ENCODE data around the gene AK1. TPM values are rescaled to one million over a fixed set of nuclear protein-coding genes. Genes with fewer than 3 reads are reported as not detected.

AK1 gene
- polyA plus RNA-seq, 2 donors: 51.7 to 68.4 TPM

DNA sequence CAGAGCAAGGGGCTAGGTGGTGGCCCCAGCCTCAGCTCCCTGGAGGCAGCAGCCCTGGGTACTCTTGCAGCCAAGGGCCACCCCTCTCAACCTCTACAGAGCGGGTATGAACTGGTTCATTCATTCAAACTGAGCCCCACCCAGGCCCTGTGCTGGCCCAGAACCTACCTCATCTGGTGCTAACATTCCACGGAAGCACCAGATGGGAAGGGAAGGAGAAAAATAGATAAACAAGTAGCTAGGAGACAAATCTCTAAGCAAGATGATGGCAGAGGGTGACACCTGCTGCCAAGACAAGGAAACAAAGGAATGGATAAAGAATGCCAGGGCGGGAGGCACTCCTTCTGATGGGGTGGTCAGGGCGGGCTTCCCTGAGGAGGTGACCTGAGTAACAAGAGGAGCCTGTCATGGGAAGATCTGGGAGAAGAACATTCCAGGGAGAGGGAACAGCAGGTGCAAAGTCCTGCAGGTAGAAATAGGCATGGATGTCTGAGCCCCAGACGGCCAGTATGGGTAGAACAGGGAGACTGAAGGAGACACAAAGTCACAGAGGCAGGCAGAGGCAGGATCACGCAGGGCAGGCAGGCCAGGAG, 33.2 kb upstream of the AK1 start:
- Histone ChIP-seq H3K4me1 (ENCODE audit: control insufficient read depth in 2 of 2, insufficient read depth in 2 of 2, low read length in 1 of 2) (peaks cover 2 to 16% of the 10 kb centered on the region in 2 donors), H3K9me3 (ENCODE audit: control insufficient read depth in 2 of 2, insufficient read depth in 1 of 2, low read depth in 1 of 2, low read length in 1 of 2) (no peaks in the 10 kb centered on the region), H3K27ac (ENCODE audit: low read depth in 2 of 2, low read length in 1 of 2) (peak overlapping the region in 1 of 2 donors; percentile 15), H3K36me3 (ENCODE audit: control insufficient read depth in 2 of 2, insufficient read depth in 2 of 2, low read length in 1 of 2) (peaks cover 0 to 19% of the 10 kb centered on the region in 2 donors), H3K27me3 (ENCODE audit: control insufficient read depth in 1 of 2, insufficient read depth in 2 of 2, low read length in 2 of 2) (no peaks in the 10 kb centered on the region), H3K4me3 (ENCODE audit: low read depth in 1 of 2, low read length in 2 of 2) (no peak overlapping the region)
- 55% methylated on average over 6 of the region's 6 CpGs for WGBS, 2 donors

DNA sequence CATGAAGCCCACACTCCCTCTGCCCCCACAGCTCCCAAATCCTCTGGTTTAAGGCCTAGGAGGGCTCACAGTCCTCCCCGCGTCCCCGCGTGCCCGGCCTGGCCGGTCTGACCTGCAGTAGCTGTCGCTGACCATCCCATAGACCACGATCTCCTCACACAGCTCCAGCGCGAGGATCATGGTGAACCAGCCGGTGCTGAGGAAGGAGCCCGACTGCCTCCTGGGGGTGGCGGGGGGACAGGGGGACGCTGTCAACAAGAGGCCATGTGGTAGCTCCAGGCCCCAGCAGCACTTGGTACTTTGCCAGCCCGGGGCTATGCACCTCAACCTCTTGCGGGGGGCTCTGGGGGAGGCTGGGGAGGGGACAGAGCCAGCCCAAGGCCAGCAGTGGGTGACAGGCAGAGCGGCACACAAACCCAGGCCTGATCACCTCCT, 32.4 kb upstream of the AK1 start:
- Histone ChIP-seq H3K9me3 (ENCODE audit: control insufficient read depth in 2 of 2, insufficient read depth in 1 of 2, low read depth in 1 of 2, low read length in 1 of 2) (no peaks in the 10 kb centered on the region), H3K4me1 (ENCODE audit: control insufficient read depth in 2 of 2, insufficient read depth in 2 of 2, low read length in 1 of 2) (peaks cover 0 to 16% of the 10 kb centered on the region in 2 donors), H3K4me3 (ENCODE audit: low read depth in 1 of 2, low read length in 2 of 2) (no peak overlapping the region), H3K36me3 (ENCODE audit: control insufficient read depth in 2 of 2, insufficient read depth in 2 of 2, low read length in 1 of 2) (peaks cover 0 to 19% of the 10 kb centered on the region in 2 donors), H3K27ac (ENCODE audit: low read depth in 2 of 2, low read length in 1 of 2) (no peak overlapping the region), H3K27me3 (ENCODE audit: control insufficient read depth in 1 of 2, insufficient read depth in 2 of 2, low read length in 2 of 2) (no peaks in the 10 kb centered on the region)
- whole genome bisulfite sequencing, 2 donors: 88 to 89% methylated on average over 17 of the region's 17 CpGs

DNA sequence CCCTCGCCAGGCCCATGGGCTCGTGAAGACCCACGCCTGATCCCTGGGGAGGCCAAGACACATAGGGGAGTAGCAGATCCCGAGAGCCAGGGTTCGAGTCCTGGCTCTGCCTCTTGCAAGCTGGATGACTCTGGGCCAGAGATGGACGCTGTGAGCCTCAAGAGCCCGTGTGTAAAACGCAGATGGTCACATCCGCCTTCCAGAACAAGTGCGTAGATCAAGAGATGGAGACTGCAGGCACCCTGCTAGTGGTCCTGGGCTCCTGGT, 31.1 kb upstream of the AK1 start:
- H3K36me3 ChIP-seq (ENCODE audit: control insufficient read depth in 2 of 2, insufficient read depth in 2 of 2, low read length in 1 of 2): peaks cover 0 to 17% of the 10 kb centered on the region in 2 donors

DNA sequence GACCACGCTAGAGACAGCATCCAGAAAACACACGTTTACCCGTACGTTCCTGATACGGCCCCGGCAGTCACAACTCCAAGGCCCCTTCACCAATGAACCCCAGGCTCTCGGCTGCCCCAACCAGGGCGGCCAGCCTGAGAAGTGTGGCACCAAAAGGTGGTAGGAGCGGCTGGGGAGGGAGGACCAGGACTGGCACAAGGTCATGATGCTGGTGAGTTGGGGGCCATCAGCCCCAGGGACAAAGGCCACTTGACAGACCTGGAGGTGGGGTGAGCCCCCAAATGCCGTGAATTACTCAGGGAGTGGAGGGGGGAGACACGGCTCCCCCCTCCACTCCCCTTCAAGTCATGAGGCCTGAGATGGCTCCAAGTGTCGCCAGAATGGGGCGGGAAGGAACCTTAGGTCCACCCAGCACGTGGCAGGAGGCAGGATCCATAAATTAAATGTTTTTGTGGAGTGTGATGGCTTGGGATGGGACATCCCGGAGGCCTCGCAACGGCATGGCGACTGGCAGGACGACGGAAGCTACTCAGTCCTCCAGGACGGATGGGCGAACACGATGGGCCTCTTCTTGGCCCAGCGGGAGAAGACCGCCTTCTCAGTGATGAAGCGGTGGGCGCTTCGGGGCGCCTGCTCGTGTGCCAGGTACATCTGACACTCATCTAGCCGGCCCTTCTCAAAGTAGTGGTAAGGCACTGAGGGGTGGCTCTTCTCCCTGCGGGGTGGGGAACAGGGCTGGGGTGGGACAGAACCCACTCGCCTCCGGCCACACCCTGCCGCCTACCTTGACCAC, 30.6 kb upstream of the AK1 start:
- Histone ChIP-seq H3K4me1 (ENCODE audit: control insufficient read depth in 2 of 2, insufficient read depth in 2 of 2, low read length in 1 of 2) (peaks cover 4 to 27% of the 10 kb centered on the region in 2 donors), H3K9me3 (ENCODE audit: control insufficient read depth in 2 of 2, insufficient read depth in 1 of 2, low read depth in 1 of 2, low read length in 1 of 2) (no peaks in the 10 kb centered on the region), H3K4me3 (ENCODE audit: low read depth in 1 of 2, low read length in 2 of 2) (no peak overlapping the region), H3K27ac (ENCODE audit: low read depth in 2 of 2, low read length in 1 of 2) (no peak overlapping the region), H3K27me3 (ENCODE audit: control insufficient read depth in 1 of 2, insufficient read depth in 2 of 2, low read length in 2 of 2) (no peaks in the 10 kb centered on the region), H3K36me3 (ENCODE audit: control insufficient read depth in 2 of 2, insufficient read depth in 2 of 2, low read length in 1 of 2) (peaks cover 0 to 16% of the 10 kb centered on the region in 2 donors)
- 90% methylated on average over 34 of the region's 35 CpGs for WGBS, 2 donors

More for the DNA sequence above, 31.1 kb upstream of the AK1 start:
- Histone ChIP-seq H3K4me1 (ENCODE audit: control insufficient read depth in 2 of 2, insufficient read depth in 2 of 2, low read length in 1 of 2) (peaks cover 4 to 24% of the 10 kb centered on the region in 2 donors), H3K9me3 (ENCODE audit: control insufficient read depth in 2 of 2, insufficient read depth in 1 of 2, low read depth in 1 of 2, low read length in 1 of 2) (no peaks in the 10 kb centered on the region), H3K27me3 (ENCODE audit: control insufficient read depth in 1 of 2, insufficient read depth in 2 of 2, low read length in 2 of 2) (no peaks in the 10 kb centered on the region), H3K27ac (ENCODE audit: low read depth in 2 of 2, low read length in 1 of 2) (no peak overlapping the region), H3K4me3 (ENCODE audit: low read depth in 1 of 2, low read length in 2 of 2) (no peak overlapping the region)
- 97% methylated on average over 10 of the region's 10 CpGs for WGBS, 2 donors

DNA sequence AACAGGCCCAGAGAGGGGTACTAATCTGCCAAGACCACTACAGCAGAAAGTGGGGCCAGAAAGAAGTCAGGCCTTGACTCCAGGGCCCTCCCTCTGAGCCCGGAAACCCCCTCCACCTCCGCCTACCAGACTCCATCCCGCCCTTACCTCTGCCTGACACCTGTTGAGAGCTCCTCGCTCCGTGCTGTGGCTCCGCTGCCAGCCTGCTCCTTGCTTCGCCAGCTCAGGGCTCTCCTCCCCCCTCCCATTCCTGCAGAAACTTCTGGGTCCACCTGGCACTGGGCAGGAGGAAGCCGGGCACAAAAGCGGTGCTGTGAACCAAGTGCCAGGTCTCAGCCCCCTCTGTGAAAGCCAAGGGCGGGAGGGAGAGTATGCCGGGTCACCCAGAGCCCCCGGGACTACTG, 28.3 kb upstream of the AK1 start:
- Histone ChIP-seq H3K4me1 (ENCODE audit: control insufficient read depth in 2 of 2, insufficient read depth in 2 of 2, low read length in 1 of 2) (peaks cover 4 to 24% of the 10 kb centered on the region in 2 donors), H3K27ac (ENCODE audit: low read depth in 2 of 2, low read length in 1 of 2) (peak overlapping the region; percentile 80 to 92), H3K4me3 (ENCODE audit: low read depth in 1 of 2, low read length in 2 of 2) (no peak overlapping the region), H3K27me3 (ENCODE audit: control insufficient read depth in 1 of 2, insufficient read depth in 2 of 2, low read length in 2 of 2) (no peaks in the 10 kb centered on the region), H3K9me3 (ENCODE audit: control insufficient read depth in 2 of 2, insufficient read depth in 1 of 2, low read depth in 1 of 2, low read length in 1 of 2) (no peaks in the 10 kb centered on the region), H3K36me3 (ENCODE audit: control insufficient read depth in 2 of 2, insufficient read depth in 2 of 2, low read length in 1 of 2) (peaks cover 0 to 8% of the 10 kb centered on the region in 2 donors)
- 57 to 58% methylated on average over 11 to 12 of the region's 12 CpGs for WGBS, 2 donors

DNA sequence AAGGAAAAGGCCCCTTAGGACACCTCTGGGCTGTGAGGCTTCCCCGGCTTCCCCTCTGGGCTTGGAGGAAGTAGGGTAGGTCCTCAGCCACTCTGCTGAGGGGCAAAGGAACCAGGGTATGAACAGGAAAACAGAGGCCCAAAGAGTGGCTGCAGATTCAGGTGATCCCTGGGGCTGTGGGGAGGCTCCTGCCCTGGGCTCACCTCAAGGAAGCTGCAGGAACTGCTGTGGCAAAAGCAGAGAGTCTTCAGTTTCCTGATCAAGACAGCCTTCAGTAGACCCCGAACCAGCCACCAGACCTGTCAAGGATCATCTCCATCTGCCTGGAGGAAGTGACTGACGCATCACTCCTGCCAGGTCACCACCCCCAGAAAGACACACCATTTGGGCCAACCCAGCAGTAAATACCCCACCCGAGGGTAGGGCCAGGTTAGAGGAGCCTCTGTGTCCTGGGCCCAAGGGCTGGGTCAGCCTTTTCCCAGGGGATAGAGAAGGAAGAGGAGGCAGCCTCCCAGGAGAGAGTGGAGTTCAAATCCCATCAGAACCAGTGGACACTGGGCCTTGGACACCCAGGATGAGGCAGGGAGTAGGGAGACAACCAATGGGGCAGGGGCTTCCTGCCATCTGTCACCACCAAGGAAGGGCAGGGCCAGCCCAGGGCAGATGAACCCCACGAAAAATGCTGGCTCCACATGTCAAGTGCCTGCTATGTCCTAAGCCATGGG, 27.7 kb upstream of the AK1 start:
- WGBS, 2 donors: 36 to 46% methylated on average over 5 of the region's 5 CpGs

DNA sequence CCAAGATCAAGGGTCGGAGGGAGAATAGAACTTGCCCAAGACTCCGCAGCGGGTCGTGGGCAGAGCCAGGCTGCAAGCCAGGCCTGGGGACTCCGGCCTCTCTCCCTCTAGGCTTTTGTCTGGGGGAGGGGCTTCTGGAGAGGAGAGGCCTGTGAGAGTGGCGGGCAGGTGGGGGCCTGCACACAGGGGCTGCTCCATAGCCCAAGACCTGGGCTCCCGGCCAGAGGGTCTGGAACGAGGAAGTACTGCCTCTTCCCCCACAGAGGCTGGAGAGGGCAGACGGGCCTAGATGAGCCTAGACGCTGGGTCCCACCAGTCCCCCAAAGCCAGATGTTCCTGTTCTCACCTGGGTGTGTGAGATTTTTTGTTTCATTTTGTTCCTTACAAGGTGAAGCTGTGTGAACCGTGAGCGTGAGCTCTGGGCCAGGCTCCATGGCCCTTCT, 27.1 kb upstream of the AK1 start:
- peak overlapping the region; percentile 80 to 92 for H3K27ac ChIP-seq (ENCODE audit: low read depth in 2 of 2, low read length in 1 of 2)
- peak overlapping the region; percentile 17 to 23 for H3K4me3 ChIP-seq (ENCODE audit: low read depth in 1 of 2, low read length in 2 of 2)
- peaks cover 4 to 28% of the 10 kb centered on the region in 2 donors for H3K4me1 ChIP-seq (ENCODE audit: control insufficient read depth in 2 of 2, insufficient read depth in 2 of 2, low read length in 1 of 2)
- no peaks in the 10 kb centered on the region for H3K27me3 ChIP-seq (ENCODE audit: control insufficient read depth in 1 of 2, insufficient read depth in 2 of 2, low read length in 2 of 2)
- peaks cover 0 to 4% of the 10 kb centered on the region in 2 donors for H3K36me3 ChIP-seq (ENCODE audit: control insufficient read depth in 2 of 2, insufficient read depth in 2 of 2, low read length in 1 of 2)
- H3K9me3 ChIP-seq (ENCODE audit: control insufficient read depth in 2 of 2, insufficient read depth in 1 of 2, low read depth in 1 of 2, low read length in 1 of 2): no peaks in the 10 kb centered on the region
- 21 to 33% methylated on average over 12 of the region's 12 CpGs for WGBS, 2 donors

More for the DNA sequence above, 27.7 kb upstream of the AK1 start:
- Histone ChIP-seq H3K4me1 (ENCODE audit: control insufficient read depth in 2 of 2, insufficient read depth in 2 of 2, low read length in 1 of 2) (peaks cover 4 to 24% of the 10 kb centered on the region in 2 donors), H3K4me3 (ENCODE audit: low read depth in 1 of 2, low read length in 2 of 2) (peak overlapping the region; percentile 17 to 23), H3K9me3 (ENCODE audit: control insufficient read depth in 2 of 2, insufficient read depth in 1 of 2, low read depth in 1 of 2, low read length in 1 of 2) (no peaks in the 10 kb centered on the region), H3K36me3 (ENCODE audit: control insufficient read depth in 2 of 2, insufficient read depth in 2 of 2, low read length in 1 of 2) (peaks cover 0 to 8% of the 10 kb centered on the region in 2 donors), H3K27ac (ENCODE audit: low read depth in 2 of 2, low read length in 1 of 2) (peak overlapping the region; percentile 80 to 92), H3K27me3 (ENCODE audit: control insufficient read depth in 1 of 2, insufficient read depth in 2 of 2, low read length in 2 of 2) (no peaks in the 10 kb centered on the region)

DNA sequence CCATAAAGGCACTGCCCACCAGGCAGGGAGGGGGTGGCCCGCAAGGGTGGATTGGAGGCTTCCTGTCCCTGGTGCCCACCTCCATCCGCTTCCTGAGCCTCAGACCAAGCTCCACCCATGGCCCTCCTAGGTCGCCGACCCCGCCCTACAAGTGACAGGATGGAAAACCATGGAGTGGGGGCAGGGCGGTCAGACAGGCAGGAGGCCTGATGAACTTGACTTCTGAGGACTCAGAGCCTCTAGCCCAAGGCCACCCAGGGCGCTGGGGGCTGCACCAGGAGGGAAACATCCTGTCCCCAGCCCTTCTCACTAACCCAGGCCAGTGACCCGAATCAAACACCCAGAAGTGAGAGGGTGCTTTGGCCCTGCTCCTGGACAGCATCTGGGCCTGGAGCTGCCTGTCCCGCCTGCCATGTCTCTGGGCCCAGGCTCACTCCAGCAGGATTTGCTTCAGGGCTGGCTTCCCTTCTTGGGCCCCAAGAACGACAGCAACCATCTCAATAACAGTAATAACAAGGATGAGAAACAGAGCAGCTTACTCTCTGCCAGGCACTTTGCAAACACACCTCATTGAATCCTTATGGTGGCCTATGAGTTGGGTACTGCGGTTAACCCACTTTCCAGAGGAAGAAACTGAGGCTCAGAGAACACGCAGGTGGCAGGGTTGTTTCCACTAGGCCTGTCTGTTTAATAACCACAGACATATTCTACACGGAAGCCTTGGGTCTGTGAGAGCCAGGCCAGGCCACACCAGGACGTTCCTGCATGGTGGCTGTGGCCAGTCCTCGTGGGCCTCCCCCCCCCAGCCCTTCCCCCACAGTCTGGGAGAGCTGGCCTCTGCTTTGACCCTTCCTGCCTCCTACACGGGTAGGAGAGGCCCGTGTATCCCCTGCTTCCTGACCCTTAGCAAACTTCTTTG, 26.3 kb upstream of the AK1 start:
- H3K4me3 ChIP-seq (ENCODE audit: low read depth in 1 of 2, low read length in 2 of 2): peak overlapping the region in 1 of 2 donors; percentile 17
- no peaks in the 10 kb centered on the region for H3K9me3 ChIP-seq (ENCODE audit: control insufficient read depth in 2 of 2, insufficient read depth in 1 of 2, low read depth in 1 of 2, low read length in 1 of 2)
- H3K27ac ChIP-seq (ENCODE audit: low read depth in 2 of 2, low read length in 1 of 2): peak overlapping the region; percentile 80 to 92
- WGBS, 2 donors: 47 to 49% methylated on average over 17 of the region's 17 CpGs
- H3K4me1 ChIP-seq (ENCODE audit: control insufficient read depth in 2 of 2, insufficient read depth in 2 of 2, low read length in 1 of 2): peaks cover 4 to 28% of the 10 kb centered on the region in 2 donors
- no peaks in the 10 kb centered on the region for H3K27me3 ChIP-seq (ENCODE audit: control insufficient read depth in 1 of 2, insufficient read depth in 2 of 2, low read length in 2 of 2)
- H3K36me3 ChIP-seq (ENCODE audit: control insufficient read depth in 2 of 2, insufficient read depth in 2 of 2, low read length in 1 of 2): peaks cover 0 to 3% of the 10 kb centered on the region in 2 donors
